Peyer's patch (tissue), 4 donors: Measurements from ENCODE around the gene SMARCA2. TPM values are rescaled to one million over a fixed set of nuclear protein-coding genes. Genes with fewer than 3 reads are reported as not detected.

Source experiments
- DNase-seq, 3 donors: peaks; one replicate each; pipeline ENCODE4 v3.0.0-alpha.2; 2017 to 2019
- H3K27ac ChIP-seq, 4 donors: fragments of 200-600 bp; sonication (generic); one replicate each; pipeline ENCODE4 v1.5.1; 2016 to 2019
- H3K27me3 ChIP-seq, 2 donors: fragments of 200-600 bp; sonication (generic); one replicate each; pipeline ENCODE4 v1.5.1; 2019
- H3K36me3 ChIP-seq, 3 donors: fragments of 200-600 bp; sonication (generic); one replicate each; pipeline ENCODE4 v1.5.1; 2016 to 2019
- H3K4me1 ChIP-seq, 4 donors: fragments of 200-600 bp; sonication (generic); one replicate each; pipeline ENCODE4 v1.5.1; 2016 to 2019
- H3K4me3 ChIP-seq, 4 donors: fragments of 200-600 bp; sonication (generic); 1 replicate in 3 of 4; 2 replicates in 1 of 4; pipeline ENCODE4 v1.5.1; 2016 to 2019; ENCODE audit warnings: mild to moderate bottlenecking in 1 of 4
- H3K9me3 ChIP-seq, 4 donors: fragments of 200-600 bp; sonication (generic); one replicate each; pipeline ENCODE4 v1.5.1; 2016 to 2019; ENCODE audit warnings: mild to moderate bottlenecking in 1 of 4
- POLR2A ChIP-seq, 2 donors: fragments of 450-650 bp; IDR thresholded peaks; one replicate each; pipeline ENCODE4 v1.5.1; 2017; ENCODE audit warnings: antibody characterized with exemption in 2 of 2, mild to moderate bottlenecking in 2 of 2, moderate library complexity in 2 of 2
- total RNA-seq, 4 donors: library from RNA; depleted of rRNA; stranded (reverse); fragments of >200 nt; gene quantifications; one replicate each; pipeline ENCODE4 v1.1.0, GENCODE V29; 2016
- TF ChIP-seq, protein P1 (sequence below), 6 experiments: fragments of 450-650 bp in 4 of 6; fragments of 200-600 bp in 2 of 6; sonication (generic) in 1 of 6; IDR thresholded peaks; one replicate each; pipeline ENCODE4 v1.5.1; 2017 to 2019; ENCODE audit warnings: antibody characterized with exemption in 6 of 6, mild to moderate bottlenecking in 3 of 6, moderate library complexity in 1 of 6

The SMARCA2 gene
- total RNA-seq, 4 donors from 2014 or later: 93.7 to 297 (median 113) TPM

DNA sequence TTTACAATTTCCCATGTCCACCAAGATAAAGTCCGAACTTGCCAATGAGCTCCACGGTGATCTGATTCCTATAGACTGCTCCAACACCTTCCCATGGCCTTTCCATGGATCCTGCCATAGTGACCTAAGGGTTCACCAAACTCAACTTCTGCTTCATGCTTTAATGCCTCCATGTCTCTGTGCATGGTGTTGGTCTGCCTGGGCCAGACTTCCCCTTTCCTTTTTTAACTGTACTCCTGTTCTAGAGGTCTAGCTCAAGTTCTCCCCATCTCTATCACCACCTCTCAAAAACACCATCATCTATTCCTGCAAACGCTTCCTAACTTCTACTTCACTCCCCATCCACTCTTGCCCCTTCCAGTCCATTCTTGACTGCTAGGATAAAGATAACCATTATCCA, 14.8 kb upstream of the SMARCA2 start:
- TF ChIP-seq, protein P1, sequence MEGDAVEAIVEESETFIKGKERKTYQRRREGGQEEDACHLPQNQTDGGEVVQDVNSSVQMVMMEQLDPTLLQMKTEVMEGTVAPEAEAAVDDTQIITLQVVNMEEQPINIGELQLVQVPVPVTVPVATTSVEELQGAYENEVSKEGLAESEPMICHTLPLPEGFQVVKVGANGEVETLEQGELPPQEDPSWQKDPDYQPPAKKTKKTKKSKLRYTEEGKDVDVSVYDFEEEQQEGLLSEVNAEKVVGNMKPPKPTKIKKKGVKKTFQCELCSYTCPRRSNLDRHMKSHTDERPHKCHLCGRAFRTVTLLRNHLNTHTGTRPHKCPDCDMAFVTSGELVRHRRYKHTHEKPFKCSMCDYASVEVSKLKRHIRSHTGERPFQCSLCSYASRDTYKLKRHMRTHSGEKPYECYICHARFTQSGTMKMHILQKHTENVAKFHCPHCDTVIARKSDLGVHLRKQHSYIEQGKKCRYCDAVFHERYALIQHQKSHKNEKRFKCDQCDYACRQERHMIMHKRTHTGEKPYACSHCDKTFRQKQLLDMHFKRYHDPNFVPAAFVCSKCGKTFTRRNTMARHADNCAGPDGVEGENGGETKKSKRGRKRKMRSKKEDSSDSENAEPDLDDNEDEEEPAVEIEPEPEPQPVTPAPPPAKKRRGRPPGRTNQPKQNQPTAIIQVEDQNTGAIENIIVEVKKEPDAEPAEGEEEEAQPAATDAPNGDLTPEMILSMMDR (IDR thresholded peaks at IDR 0.05): no peak
- TF ChIP-seq POLR2A (IDR thresholded peaks at IDR 0.05): no peak
- no peaks in the 10 kb centered on the region for H3K9me3 ChIP-seq
- no peak overlapping the region for H3K27ac ChIP-seq
- no peaks in the 10 kb centered on the region for H3K27me3 ChIP-seq
- DNase-seq: no peak
- H3K36me3 ChIP-seq: no peaks in the 10 kb centered on the region
- H3K4me3 ChIP-seq: no peak overlapping the region
- H3K4me1 ChIP-seq: no peaks in the 10 kb centered on the region

DNA sequence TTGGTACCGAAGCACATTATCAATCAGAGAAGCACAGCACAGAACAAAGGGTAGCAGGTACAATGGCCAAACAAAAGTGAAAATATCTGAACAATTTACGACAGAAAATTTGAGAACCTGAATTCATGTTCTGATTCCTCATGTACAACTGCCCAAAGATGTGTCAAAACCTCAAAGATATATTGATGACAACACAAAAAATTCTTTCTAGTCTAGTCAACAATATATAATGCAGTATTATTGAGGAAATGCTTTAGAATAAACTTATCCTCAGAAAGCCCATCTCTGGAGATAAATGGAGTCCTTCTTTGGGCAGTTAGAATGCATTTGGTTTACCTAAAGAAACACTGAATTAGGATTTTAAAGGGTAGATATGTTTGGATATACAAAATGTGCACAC, 6.8 kb upstream of the SMARCA2 start:
- no peak overlapping the region for H3K27ac ChIP-seq
- H3K4me3 ChIP-seq: no peak overlapping the region
- H3K36me3 ChIP-seq: no peaks in the 10 kb centered on the region
- no peak for TF ChIP-seq POLR2A (IDR thresholded peaks at IDR 0.05)
- TF ChIP-seq, protein P1 (IDR thresholded peaks at IDR 0.05): no peak
- H3K27me3 ChIP-seq: no peaks in the 10 kb centered on the region
- H3K9me3 ChIP-seq: no peaks in the 10 kb centered on the region
- DNase-seq: no peak
- no peaks in the 10 kb centered on the region for H3K4me1 ChIP-seq

DNA sequence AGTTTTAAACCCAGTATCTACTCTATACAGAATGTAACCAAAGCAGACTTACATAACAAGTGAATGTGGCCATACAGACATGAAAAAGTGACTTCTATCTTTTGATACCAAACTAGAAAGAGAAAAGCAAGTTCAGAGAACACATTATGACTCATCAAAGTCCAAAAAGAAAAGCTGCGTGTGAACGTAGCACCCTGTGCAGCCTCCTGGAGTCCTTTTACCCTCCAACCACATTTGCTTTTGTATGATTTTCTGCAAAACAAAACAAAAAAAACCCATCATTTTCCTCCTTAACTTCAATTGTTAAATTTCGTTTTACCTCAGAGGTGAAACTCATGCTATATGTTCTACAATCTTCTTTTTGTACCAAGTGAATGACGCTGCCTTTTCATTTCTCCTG, 2.8 kb upstream of the SMARCA2 start:
- Histone ChIP-seq H3K36me3 (no peaks in the 10 kb centered on the region), H3K27me3 (no peaks in the 10 kb centered on the region), H3K4me3 (no peak overlapping the region), H3K9me3 (no peaks in the 10 kb centered on the region), H3K27ac (no peak overlapping the region), H3K4me1 (peaks cover 0 to 9% (median 2%) of the 10 kb centered on the region in 4 donors)
- no peak for TF ChIP-seq POLR2A (IDR thresholded peaks at IDR 0.05)
- TF ChIP-seq, protein P1 (IDR thresholded peaks at IDR 0.05): no peak
- DNase-seq: no peak

DNA sequence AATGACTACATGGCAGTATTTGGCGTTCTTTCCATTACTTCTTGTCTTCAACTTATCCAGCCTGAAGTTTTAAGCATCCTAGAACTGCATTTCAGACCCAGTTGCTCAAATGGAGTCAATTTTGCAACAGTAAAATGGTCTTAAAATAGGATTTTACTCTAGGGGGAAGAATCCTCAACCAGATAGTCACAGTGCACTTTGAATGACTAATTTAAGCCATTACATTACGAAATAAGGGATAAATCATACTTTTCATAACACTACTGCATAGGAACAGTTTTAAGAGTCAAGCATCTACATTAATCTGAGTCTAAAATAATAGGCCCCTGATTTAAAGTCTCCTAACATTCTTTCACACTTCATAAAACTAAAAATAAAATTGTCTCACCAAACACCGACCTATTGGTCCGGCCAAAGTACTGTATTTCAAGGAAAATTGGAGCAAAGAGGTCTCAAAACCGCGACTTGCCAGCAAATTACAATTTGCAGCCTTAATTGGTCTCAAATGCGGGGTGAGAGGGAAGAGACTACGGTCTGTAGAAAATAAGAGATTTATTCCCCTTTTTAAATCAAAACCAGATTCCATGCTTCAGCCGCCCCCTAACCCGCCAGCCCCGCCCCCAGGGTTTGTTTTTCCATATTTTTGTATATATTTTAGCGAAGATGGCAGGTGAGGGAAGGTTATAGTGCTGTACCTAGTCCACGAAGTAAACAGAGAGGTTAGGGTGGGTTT, 1.2 kb upstream of the SMARCA2 start:
- H3K27ac ChIP-seq: peak overlapping the region in 3 of 4 donors; percentile 75 to 96 (median 96)
- no peak for TF ChIP-seq POLR2A (IDR thresholded peaks at IDR 0.05)
- no peaks in the 10 kb centered on the region for H3K36me3 ChIP-seq
- H3K4me1 ChIP-seq: peaks cover 0 to 13% (median 2%) of the 10 kb centered on the region in 4 donors
- DNase-seq: no peak
- H3K9me3 ChIP-seq: no peaks in the 10 kb centered on the region
- H3K27me3 ChIP-seq: no peaks in the 10 kb centered on the region
- H3K4me3 ChIP-seq: peak overlapping the region; percentile 71 to 92 (median 82)

- peak overlapping the region; percentile 71 to 92 (median 82) for H3K4me3 ChIP-seq
- H3K9me3 ChIP-seq: no peaks in the 10 kb centered on the region
- TF ChIP-seq, protein P1 (IDR thresholded peaks at IDR 0.05): no peak
- no peak for TF ChIP-seq POLR2A (IDR thresholded peaks at IDR 0.05)
- no peaks in the 10 kb centered on the region for H3K36me3 ChIP-seq
- H3K4me1 ChIP-seq: peaks cover 0 to 26% (median 4%) of the 10 kb centered on the region in 4 donors
- peak overlapping the region; percentile 95 to 98 (median 96) for H3K27ac ChIP-seq
- H3K27me3 ChIP-seq: no peaks in the 10 kb centered on the region
- DNase-seq: peak; percentile 47 to 79 (median 75)
Observed at GRCh38 chr9:2015581-2016407, 647 bp downstream of the SMARCA2 start.
